Activated T-helper 17 cell treated with anti-CD3 and anti-CD28 coated beads, Interleukin-2, amount 50 U/mL, for 72 hours (primary cell): ENCODE results near the gene EXOC6B. TPM values are rescaled to one million over a fixed set of nuclear protein-coding genes. Genes with fewer than 3 reads are reported as not detected.

ENCODE experiments used
- ATAC-seq: fragments of 150-1000 bp; cut with Tn5 transposase; replicated peaks from 2 replicates; pipeline ENCODE4 v1.10.0; 2021; ENCODE audit warnings: mild to moderate bottlenecking, moderate library complexity
- H3K27ac Mint-ChIP-seq: one replicate; pipeline ENCODE4 v1.8.0; 2022; ENCODE audit warnings: mixed read lengths
- H3K27me3 Mint-ChIP-seq: one replicate; pipeline ENCODE4 v1.8.0; 2022; ENCODE audit warnings: mixed read lengths
- H3K36me3 Mint-ChIP-seq: one replicate; pipeline ENCODE4 v1.8.0; 2022; ENCODE audit warnings: low read depth, mild to moderate bottlenecking, mixed read lengths
- H3K4me1 Mint-ChIP-seq: one replicate; pipeline ENCODE4 v1.8.0; 2022; ENCODE audit warnings: mixed read lengths
- H3K4me3 Mint-ChIP-seq: one replicate; pipeline ENCODE4 v1.8.0; 2022; ENCODE audit warnings: mild to moderate bottlenecking, mixed read lengths
- H3K9me3 Mint-ChIP-seq: one replicate; pipeline ENCODE4 v1.8.0; 2022; ENCODE audit warnings: mixed read lengths
- total RNA-seq, 2 donors: library from RNA; stranded (reverse); gene quantifications; one replicate each; pipeline ENCODE4 v1.2.3, GENCODE V29; 2022

Gene EXOC6B
- total RNA-seq, 2 donors from 2014 or later: 12.1 to 12.8 TPM

DNA sequence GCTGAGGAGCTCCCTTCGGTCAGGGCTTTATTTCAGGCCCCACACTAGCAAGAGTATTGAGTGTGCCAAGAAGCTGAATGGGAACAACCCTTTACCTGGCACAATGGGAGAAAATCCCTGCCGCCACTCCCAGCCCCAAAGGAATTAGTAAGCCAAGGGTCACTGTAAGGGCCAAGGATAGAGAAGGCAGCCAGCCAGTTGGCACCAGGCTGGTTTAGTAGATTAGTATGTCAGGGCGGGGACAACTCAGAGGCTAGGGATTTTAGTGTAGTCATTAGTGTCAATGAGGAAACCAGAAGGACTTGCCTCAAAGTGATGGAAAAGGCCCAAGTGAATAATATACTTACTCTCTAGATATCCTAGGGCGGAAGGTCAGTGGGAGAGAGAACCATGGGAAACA lies 643.3 kb downstream of the EXOC6B start:
- no peak for ATAC-seq
- H3K36me3 Mint-ChIP-seq: peaks cover 19% of the 10 kb centered on the region
- H3K4me3 Mint-ChIP-seq: no peak overlapping the region
- no peak overlapping the region for H3K27ac Mint-ChIP-seq
- no peaks in the 10 kb centered on the region for H3K27me3 Mint-ChIP-seq
- no peaks in the 10 kb centered on the region for H3K4me1 Mint-ChIP-seq
- H3K9me3 Mint-ChIP-seq: no peaks in the 10 kb centered on the region

DNA sequence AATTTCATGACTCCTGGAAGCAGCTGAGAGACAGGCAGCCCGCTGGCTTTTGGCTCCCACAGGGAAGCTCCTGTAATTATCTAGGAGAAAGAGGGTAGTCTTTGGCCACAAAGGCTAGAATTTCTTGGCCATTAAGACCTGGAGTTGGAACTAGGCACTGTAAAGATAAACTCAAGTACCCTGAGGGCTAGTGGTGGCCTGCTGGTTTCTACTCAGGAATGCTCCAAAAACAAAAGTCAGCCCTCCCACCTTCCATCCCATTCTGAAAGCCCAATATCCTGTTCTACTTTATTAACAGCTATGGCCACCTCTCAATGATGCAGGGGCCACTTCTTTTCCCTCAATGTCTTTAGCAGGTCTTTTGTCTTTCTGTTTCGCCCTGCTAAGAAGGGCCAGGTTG lies 644.2 kb downstream of the EXOC6B start:
- Mint-ChIP-seq H3K4me3 (no peak overlapping the region), H3K9me3 (no peaks in the 10 kb centered on the region), H3K36me3 (peaks cover 19% of the 10 kb centered on the region), H3K27ac (no peak overlapping the region), H3K4me1 (no peaks in the 10 kb centered on the region), H3K27me3 (no peaks in the 10 kb centered on the region)
- no peak for ATAC-seq

DNA sequence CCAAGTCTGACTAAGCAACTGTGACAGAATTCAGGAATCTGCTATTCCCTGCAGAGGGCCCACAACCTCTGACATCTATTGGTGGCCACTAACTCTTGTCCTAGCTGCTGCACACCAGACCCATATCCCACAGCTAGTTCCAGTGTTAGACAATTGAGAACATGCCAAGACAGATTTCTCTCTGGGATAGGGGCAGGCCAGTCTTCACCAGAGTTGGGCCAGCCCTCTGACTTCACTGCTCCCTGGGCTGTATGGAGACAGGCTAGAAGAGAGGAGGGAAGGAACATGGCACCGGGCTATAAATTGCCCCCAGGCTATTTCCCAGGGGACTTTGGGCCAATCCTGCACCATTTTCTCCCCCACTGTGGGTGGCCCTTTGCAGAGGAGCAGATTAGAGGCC lies 645.5 kb downstream of the EXOC6B start:
- H3K36me3 Mint-ChIP-seq: peaks cover 25% of the 10 kb centered on the region
- no peak for ATAC-seq

DNA sequence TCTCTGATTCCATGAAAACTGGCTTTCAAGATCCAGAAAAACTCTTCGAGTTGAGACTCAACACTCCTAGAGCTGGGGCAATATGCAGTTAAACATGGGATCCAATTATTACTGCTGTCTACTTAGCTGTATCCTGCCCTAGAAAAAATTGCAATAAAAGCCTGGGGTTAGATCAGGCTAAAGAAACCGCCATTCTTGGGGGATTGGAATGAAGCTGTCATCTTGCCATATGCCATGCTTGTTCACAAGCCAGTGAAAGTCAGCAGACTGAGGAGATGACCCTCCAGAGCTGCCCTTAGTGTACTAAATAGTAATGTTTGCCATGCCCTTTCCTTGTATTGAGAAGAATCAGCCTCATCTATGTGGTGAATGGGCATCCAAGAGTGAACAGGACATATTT lies 647.3 kb downstream of the EXOC6B start:
- Mint-ChIP-seq H3K36me3 (peaks cover 25% of the 10 kb centered on the region), H3K27ac (no peak overlapping the region), H3K4me1 (no peaks in the 10 kb centered on the region), H3K4me3 (no peak overlapping the region), H3K27me3 (no peaks in the 10 kb centered on the region), H3K9me3 (no peaks in the 10 kb centered on the region)
- ATAC-seq: no peak

More for the DNA sequence above, 645.5 kb downstream of the EXOC6B start:
- Mint-ChIP-seq H3K9me3 (no peaks in the 10 kb centered on the region), H3K27ac (no peak overlapping the region), H3K27me3 (no peaks in the 10 kb centered on the region), H3K4me1 (no peaks in the 10 kb centered on the region), H3K4me3 (no peak overlapping the region)

DNA sequence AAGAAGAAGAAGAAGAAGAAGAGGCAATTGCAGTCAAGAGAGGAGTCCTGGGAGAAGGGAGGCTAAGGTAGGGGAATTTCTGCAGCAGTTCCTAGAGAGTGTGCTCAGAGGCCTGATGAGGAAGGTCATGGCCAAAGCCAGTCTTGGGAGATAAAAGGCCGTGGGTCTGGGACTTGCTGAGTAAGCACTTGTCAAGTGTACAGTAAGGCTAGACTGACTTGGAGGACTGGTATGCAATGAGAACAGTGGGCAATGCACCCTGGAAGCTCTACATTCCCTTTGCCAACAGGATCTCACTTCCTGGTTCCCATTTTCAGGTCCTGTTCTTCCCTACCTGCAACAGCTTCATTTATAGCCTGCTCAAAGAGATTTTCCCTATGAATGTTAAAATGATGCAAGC lies 649.6 kb downstream of the EXOC6B start:
- Mint-ChIP-seq H3K4me1 (no peaks in the 10 kb centered on the region), H3K36me3 (peaks cover 25% of the 10 kb centered on the region), H3K4me3 (no peak overlapping the region), H3K27ac (no peak overlapping the region), H3K27me3 (no peaks in the 10 kb centered on the region), H3K9me3 (no peaks in the 10 kb centered on the region)
- ATAC-seq: no peak

DNA sequence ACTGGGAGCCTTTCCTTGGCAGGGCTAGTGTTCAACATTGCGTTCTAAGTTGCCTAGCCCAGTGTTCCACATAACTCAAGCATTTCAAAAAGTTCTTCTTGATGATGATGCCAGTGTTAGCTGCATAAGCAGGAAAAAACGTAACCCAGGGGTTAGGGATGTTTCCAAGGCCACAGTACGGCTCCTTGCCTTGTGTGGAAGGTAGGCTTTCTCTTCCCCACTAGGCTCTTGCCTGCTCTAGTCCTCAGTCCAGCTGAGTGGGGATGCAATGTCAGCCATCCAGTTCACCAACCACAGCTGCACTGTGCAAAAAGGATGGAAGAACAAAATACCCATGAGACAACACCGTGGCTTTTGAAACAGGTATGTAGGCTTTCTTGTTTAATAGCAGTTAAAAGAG lies 650.2 kb downstream of the EXOC6B start:
- Mint-ChIP-seq H3K4me1 (no peaks in the 10 kb centered on the region), H3K27me3 (no peaks in the 10 kb centered on the region), H3K9me3 (no peaks in the 10 kb centered on the region), H3K36me3 (peaks cover 25% of the 10 kb centered on the region), H3K27ac (no peak overlapping the region), H3K4me3 (no peak overlapping the region)
- ATAC-seq: no peak

DNA sequence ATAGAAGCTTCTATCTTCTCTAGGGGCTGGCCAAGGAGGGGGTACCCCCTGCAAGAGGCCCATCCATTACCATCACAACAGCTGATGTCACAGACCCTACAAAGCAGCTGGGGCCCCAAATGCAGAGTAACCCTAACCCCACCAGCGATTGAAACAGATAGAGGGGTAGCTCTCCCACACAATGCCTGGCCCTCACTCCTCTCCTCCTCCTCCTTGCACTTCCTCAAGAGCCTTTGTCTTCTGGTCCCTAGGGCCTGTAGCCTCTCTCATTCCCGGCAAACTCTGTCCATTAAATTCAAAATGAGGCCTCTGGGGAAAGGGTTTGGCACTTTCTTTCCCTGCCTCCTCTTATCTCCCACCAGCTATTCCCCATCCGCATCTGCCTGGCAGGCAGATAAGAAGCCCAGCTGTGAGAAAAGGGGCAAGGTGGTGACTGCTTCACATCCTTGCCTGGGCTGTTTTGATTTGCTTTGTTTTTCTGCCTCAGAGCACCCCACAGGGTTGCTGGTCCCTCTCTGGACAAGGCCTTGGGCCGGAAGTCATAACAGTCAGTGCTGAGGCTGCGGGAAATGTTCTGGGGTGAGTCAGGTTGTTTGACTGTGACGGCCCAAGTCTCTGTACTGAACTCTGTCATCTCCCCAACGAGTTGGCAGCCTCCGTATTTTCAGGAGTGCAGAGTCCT lies 652.1 kb downstream of the EXOC6B start:
- no peak overlapping the region for H3K27ac Mint-ChIP-seq

DNA sequence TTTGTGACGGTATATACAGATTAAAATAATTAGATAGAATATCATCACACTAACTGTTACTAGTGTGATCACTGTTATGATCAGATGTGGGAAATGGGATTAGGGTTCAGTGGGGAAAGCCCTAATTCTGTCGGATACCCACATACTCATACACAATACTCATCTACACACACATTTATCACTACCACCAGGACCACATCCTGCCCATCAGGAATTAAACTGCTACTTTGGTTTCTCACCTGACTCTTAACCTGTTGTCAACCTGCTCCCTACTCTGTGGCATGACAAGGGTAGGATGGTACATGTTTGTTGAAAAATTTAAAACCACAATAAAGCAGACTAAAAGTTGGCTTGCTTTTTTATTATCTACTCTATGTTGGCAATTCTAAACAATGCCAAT lies 653.4 kb downstream of the EXOC6B start:
- no peak overlapping the region for H3K27ac Mint-ChIP-seq
- no peaks in the 10 kb centered on the region for H3K9me3 Mint-ChIP-seq

More for the DNA sequence above, 652.1 kb downstream of the EXOC6B start:
- Mint-ChIP-seq H3K4me3 (no peak overlapping the region), H3K9me3 (no peaks in the 10 kb centered on the region), H3K36me3 (peaks cover 17% of the 10 kb centered on the region), H3K27me3 (peaks cover 3% of the 10 kb centered on the region), H3K4me1 (no peaks in the 10 kb centered on the region)
- ATAC-seq: peak; percentile 26

DNA sequence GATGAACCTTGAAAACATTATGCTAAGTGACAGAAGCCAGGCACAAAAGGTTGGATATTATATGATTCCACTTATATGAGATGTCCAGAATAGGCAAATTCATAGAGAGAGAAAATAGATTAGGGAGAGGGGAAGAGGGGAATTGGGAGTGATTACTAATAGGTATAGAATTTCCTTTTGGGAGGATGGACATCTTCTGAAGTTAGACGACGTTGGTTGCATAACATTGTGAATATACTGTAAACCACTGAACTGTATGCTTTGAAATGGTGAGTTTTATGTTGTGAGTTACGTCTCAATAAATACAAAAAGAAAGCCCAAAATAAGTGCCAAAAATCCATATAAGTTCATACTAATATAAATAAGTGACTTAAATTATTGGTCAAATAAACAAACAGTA lies 659.6 kb downstream of the EXOC6B start:
- Mint-ChIP-seq H3K4me1 (no peaks in the 10 kb centered on the region), H3K27me3 (peaks cover 19% of the 10 kb centered on the region), H3K9me3 (no peaks in the 10 kb centered on the region), H3K36me3 (no peaks in the 10 kb centered on the region), H3K27ac (no peak overlapping the region), H3K4me3 (no peak overlapping the region)
- ATAC-seq: no peak

More for the DNA sequence above, 653.4 kb downstream of the EXOC6B start:
- Mint-ChIP-seq H3K4me3 (no peak overlapping the region), H3K36me3 (peaks cover 6% of the 10 kb centered on the region), H3K4me1 (no peaks in the 10 kb centered on the region), H3K27me3 (peaks cover 3% of the 10 kb centered on the region)
- ATAC-seq: peak; percentile 56

DNA sequence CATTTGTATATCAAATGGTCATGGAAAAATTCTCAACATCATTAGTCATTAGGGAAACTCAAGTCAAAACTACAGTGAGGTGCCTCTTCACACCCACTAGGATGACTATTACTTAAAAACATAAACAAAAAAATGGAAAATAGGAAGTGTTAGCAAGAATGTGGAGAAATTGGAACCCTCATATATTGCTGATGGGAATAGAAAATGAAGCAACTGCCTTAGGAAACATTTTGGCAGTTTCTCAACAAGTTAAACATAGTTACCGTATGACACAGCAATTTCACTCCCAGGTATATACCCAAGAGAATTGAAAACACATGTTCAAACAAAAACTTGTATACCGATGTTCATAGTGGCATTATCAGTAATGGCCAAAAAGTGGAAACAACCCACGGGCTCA lies 660.0 kb downstream of the EXOC6B start:
- no peak for ATAC-seq
- no peaks in the 10 kb centered on the region for H3K9me3 Mint-ChIP-seq
- H3K4me1 Mint-ChIP-seq: no peaks in the 10 kb centered on the region
- H3K27me3 Mint-ChIP-seq: peaks cover 19% of the 10 kb centered on the region
- no peaks in the 10 kb centered on the region for H3K36me3 Mint-ChIP-seq
- no peak overlapping the region for H3K27ac Mint-ChIP-seq
- no peak overlapping the region for H3K4me3 Mint-ChIP-seq

DNA sequence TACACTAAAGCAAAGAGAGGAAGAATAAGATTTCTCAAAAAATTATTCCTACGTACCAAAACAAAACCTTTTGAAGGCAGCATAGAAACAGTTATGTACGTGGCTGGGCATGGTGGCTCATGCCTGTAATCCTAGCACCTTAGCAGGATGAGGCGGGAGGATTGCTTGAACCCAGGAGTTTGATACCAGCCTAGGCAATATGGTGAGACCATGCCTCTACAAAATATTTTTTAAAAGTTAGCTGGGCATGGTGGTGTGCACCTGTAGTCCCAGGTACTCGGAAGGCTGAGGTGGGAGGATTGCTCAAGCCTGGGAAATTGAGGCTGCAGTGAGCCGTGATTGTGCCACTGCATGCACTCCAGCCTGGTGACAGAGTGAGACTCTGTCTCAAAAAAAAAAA lies 663.3 kb downstream of the EXOC6B start:
- no peak for ATAC-seq
- Mint-ChIP-seq H3K9me3 (no peaks in the 10 kb centered on the region), H3K4me1 (no peaks in the 10 kb centered on the region), H3K4me3 (no peak overlapping the region), H3K27ac (no peak overlapping the region), H3K27me3 (peaks cover 18% of the 10 kb centered on the region), H3K36me3 (no peaks in the 10 kb centered on the region)

DNA sequence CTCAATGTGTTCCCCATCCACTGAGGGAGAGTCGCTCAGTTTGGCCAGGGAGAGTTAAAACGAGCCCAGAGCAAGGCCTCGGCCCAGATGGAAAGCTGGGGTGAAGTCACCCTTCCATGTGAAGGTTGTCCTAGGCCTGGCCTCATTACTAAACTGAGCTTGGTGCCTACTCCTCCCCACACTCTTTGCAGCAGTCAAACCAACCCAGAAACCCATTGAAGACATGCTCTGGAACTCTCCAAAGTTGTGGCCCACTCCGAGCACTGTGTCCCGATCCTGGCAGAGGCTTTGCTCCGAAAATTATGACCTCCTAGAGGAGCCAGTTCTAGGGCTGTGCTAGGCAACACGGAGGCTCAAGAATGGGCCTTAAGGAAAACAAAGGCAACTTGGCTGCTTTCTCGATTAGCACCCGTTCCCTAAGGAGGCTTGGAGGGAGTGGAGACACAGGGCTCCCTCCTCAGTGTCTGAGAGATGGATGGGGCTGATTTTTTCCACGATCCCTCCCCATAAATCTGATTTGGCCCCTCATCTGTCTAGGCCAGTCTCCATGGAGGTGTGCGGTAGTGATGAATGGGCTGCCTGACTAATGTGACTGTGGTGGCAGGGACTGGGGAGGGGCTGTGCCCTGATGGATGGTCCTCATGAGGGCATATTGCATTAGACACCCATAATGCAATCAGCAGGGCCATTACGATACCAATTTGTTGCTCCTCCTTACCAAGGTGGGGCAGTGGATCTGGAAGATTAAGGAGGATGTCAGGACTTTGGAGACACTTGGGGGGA lies 666.4 kb downstream of the EXOC6B start:
- H3K4me3 Mint-ChIP-seq: no peak overlapping the region
- H3K27me3 Mint-ChIP-seq: peaks cover 20% of the 10 kb centered on the region
- H3K36me3 Mint-ChIP-seq: no peaks in the 10 kb centered on the region
- H3K27ac Mint-ChIP-seq: no peak overlapping the region
- no peak for ATAC-seq
- H3K9me3 Mint-ChIP-seq: no peaks in the 10 kb centered on the region
- H3K4me1 Mint-ChIP-seq: no peaks in the 10 kb centered on the region

DNA sequence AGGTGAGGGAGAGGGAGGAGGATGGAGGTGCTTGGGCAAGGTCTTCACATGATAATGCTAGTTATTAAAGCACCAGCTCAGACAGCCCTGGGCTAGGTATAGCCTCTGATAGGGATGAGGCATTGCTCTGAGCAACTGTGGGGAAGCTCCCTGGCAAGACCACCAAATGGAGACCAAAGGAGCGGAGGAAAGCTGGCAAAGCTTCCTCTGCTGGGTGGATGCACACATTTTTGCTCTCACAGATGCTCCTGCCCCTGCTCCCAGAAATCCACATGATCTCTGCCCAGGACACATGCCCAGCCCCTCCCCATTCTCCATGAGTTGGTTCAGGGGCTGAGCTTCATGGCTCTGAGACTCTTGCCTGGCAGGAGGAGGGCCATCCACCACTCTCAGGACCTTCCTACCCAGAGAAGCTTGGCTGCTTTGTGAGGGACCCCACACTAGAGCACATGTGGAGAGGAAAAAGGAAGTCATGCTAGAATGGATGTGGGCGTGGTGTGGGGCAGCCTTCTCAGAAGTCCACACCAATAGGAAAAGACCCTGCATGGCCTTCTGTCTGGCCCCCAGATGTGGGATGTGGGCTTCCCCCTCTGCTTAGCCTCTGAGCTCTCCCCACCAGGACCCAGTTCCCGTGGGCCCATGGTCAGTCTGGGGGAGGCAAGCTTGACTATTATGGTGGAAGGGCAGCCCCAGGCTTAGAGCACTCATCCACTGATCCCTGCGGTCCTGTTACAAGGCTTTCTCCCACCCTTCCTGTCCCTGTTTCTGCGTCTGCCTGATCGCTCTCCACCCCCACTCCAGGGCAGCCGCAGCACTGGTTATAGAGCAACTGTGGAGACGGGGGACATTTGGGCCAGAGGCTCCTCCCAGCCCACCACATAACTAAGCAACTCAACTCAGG lies 667.7 kb downstream of the EXOC6B start:
- Mint-ChIP-seq H3K9me3 (no peaks in the 10 kb centered on the region), H3K27me3 (peaks cover 23% of the 10 kb centered on the region), H3K36me3 (no peaks in the 10 kb centered on the region), H3K4me1 (no peaks in the 10 kb centered on the region), H3K4me3 (no peak overlapping the region), H3K27ac (no peak overlapping the region)
- ATAC-seq: no peak

DNA sequence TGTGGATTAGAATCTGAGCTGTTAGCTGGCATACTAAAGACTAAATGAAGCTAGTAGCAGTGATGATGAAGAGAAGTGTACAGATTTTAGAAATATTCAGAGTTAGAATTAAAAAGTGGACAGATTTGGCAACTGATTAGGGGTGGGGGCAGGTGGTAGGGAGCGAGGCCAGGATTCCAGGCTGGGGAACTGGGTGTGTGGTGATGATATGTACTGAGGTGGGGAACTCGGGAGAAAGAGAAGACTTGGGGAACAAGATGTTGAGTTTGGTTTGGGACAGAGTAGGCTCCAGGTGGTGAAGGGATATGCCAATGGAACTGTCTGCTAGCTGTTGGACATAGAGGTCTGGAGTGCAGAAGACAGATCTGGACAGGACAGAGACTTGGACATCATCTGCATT lies 669.0 kb downstream of the EXOC6B start:
- Mint-ChIP-seq H3K4me1 (no peaks in the 10 kb centered on the region), H3K4me3 (no peak overlapping the region), H3K9me3 (no peaks in the 10 kb centered on the region), H3K27ac (no peak overlapping the region), H3K36me3 (no peaks in the 10 kb centered on the region), H3K27me3 (peaks cover 21% of the 10 kb centered on the region)
- ATAC-seq: no peak
